HEK293T (cell line): ENCODE results near the gene TPRX1.

ENCODE experiments used
- CTCF ChIA-PET: fragments of 350-600 bp; formaldehyde crosslinking; extraction: SDS; loops from one replicate; lab custom pipeline; 2021; ENCODE audit warnings: antibody characterized with exemption, inconsistent platforms; lab: Yijun Ruan, JAX
- POLR2A ChIA-PET: fragments of 350-600 bp; formaldehyde crosslinking; extraction: SDS; loops from one replicate; lab custom pipeline; 2020; ENCODE audit warnings: antibody characterized with exemption, inconsistent platforms; lab: Yijun Ruan, JAX
- DNase-seq: peaks from one replicate; pipeline ENCODE4 v3.0.0; 2012; ENCODE audit warnings: mixed read lengths; ENCODE audit errors: extremely low spot score
- ARNT ChIP-seq: fragments of 450-650 bp; IDR thresholded peaks from 2 replicates; pipeline ENCODE4 v1.6.1; 2017; ENCODE audit warnings: mild to moderate bottlenecking
- BHLHE40 ChIP-seq: fragments of 450-650 bp; IDR thresholded peaks from 2 replicates; pipeline ENCODE4 v1.6.1; 2016; ENCODE audit warnings: mild to moderate bottlenecking, moderate library complexity, borderline replicate concordance
- CTBP1 ChIP-seq: fragments of 450-650 bp; IDR thresholded peaks from 2 replicates; pipeline ENCODE4 v1.6.1; 2016; ENCODE audit warnings: borderline replicate concordance
- ELF4 ChIP-seq: fragments of 450-650 bp; IDR thresholded peaks from 2 replicates; pipeline ENCODE4 v1.6.1; 2017; ENCODE audit warnings: antibody characterized with exemption
- FOXA1 ChIP-seq: fragments of 450-650 bp; IDR thresholded peaks from 2 replicates; pipeline ENCODE4 v1.6.1; 2016; ENCODE audit warnings: mild to moderate bottlenecking
- FOXK2 ChIP-seq: fragments of 450-650 bp; IDR thresholded peaks from 2 replicates; pipeline ENCODE4 v1.6.1; 2016; ENCODE audit warnings: mild to moderate bottlenecking
- FOXM1 ChIP-seq: fragments of 450-650 bp; IDR thresholded peaks from 2 replicates; pipeline ENCODE4 v1.6.1; 2017; ENCODE audit warnings: mild to moderate bottlenecking, borderline replicate concordance
- HDGF ChIP-seq: fragments of 450-650 bp; IDR thresholded peaks from 2 replicates; pipeline ENCODE4 v1.6.1; 2017; ENCODE audit warnings: antibody characterized with exemption, borderline replicate concordance
- L3MBTL2 ChIP-seq: fragments of 450-650 bp; conservative IDR thresholded peaks from 2 replicates; pipeline ENCODE4 v1.6.1; 2016; ENCODE audit warnings: mild to moderate bottlenecking
- LEF1 ChIP-seq: fragments of 450-650 bp; IDR thresholded peaks from 2 replicates; pipeline ENCODE4 v1.6.1; 2017; ENCODE audit warnings: mild to moderate bottlenecking, borderline replicate concordance
- NFRKB ChIP-seq: fragments of 450-650 bp; IDR thresholded peaks from 2 replicates; pipeline ENCODE4 v1.6.1; 2016; ENCODE audit warnings: mild to moderate bottlenecking, moderate library complexity
- SP1 ChIP-seq: fragments of 450-650 bp; IDR thresholded peaks from 2 replicates; pipeline ENCODE4 v1.6.1; 2017
- SUZ12 ChIP-seq: fragments of 450-650 bp; IDR thresholded peaks from 2 replicates; pipeline ENCODE4 v1.6.1; 2016; ENCODE audit warnings: mild to moderate bottlenecking
- TARDBP ChIP-seq: fragments of 450-650 bp; IDR thresholded peaks from 2 replicates; pipeline ENCODE4 v1.6.1; 2016
- ZNF384 ChIP-seq: fragments of 450-650 bp; IDR thresholded peaks from 2 replicates; pipeline ENCODE4 v1.6.1; 2016
- TF ChIP-seq, protein P1 (sequence below): fragments of 450-650 bp; IDR thresholded peaks from 2 replicates; pipeline ENCODE4 v1.6.1; 2016

Gene TPRX1

GRCh38 chr19:47762615-47763308, 41.6 kb downstream of the TPRX1 start:
- POLR2A ChIA-PET, result no interaction called here
- no peak for TF ChIP-seq ELF4
- DNase-seq, result no peak
- CTCF ChIA-PET, result no interaction called here

DNA sequence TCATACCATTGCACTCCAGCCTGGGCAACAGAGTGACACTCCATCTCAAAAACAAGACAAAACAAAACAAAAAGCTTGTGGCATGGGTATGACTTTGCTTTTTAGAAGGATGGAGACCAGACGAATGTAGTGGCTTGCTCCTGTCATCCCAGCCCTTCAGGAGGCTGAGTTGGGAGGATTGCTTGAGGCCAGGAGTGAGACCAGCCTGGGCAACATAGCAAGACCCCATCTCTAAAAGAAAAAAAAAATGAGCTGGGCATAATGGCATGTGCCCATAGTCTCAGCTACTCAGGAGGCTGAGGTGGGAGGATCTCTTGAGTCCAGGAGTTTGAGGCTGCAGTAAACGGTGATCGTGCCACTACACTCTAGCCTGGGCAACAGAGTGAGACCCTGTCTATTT, 42.2 kb downstream of the TPRX1 start:
- CTCF ChIA-PET, result no interaction called here
- DNase-seq, result no peak
- TF ChIP-seq FOXM1 (no peak), LEF1 (no peak)
- POLR2A ChIA-PET, result no interaction called here

DNA sequence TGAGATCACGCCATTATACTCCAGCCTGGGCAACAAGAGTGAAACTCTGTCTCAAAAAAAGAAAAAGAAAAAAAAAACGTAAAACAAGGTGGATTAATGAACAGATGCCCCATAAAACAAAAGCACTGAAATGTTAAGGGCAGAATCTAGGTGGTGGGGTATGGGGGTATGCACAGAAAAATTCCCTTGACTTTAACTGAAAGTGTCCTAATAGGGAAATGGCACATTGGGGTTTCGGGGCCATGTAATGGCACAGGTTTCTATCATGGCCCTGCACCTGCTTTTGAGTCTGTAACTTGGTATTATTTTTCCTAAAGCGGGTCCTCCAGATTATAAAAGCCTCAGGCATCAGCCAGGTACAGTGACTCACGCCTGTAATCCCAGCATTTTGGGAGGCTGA, 42.8 kb downstream of the TPRX1 start:
- ChIA-PET POLR2A (no interaction called here), CTCF (no interaction called here)
- DNase-seq, result no peak
- TF ChIP-seq LEF1, result no peak
- TF ChIP-seq L3MBTL2, result no peak
- no peak for TF ChIP-seq FOXM1
- no peak for TF ChIP-seq CTBP1
- no peak for TF ChIP-seq SUZ12
- TF ChIP-seq ARNT, result no peak
- TF ChIP-seq SP1, result no peak
- TF ChIP-seq TARDBP, result no peak

GRCh38 chr19:47760632-47760999, 43.7 kb downstream of the TPRX1 start:
- no peak for DNase-seq
- ChIA-PET CTCF (interaction anchor here (0.7 kb wide), 1 partner anchor 425 kb away, joined by 4 read pairs; no protein-coding TSS in a partner anchor), POLR2A (no interaction called here)
- TF ChIP-seq, protein P1, sequence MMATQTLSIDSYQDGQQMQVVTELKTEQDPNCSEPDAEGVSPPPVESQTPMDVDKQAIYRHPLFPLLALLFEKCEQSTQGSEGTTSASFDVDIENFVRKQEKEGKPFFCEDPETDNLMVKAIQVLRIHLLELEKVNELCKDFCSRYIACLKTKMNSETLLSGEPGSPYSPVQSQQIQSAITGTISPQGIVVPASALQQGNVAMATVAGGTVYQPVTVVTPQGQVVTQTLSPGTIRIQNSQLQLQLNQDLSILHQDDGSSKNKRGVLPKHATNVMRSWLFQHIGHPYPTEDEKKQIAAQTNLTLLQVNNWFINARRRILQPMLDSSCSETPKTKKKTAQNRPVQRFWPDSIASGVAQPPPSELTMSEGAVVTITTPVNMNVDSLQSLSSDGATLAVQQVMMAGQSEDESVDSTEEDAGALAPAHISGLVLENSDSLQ, result no peak
- no peak for TF ChIP-seq FOXM1
- TF ChIP-seq ZNF384, result no peak
- no peak for TF ChIP-seq BHLHE40
- TF ChIP-seq CTBP1, result no peak
- no peak for TF ChIP-seq FOXA1
- TF ChIP-seq SUZ12, result no peak
- TF ChIP-seq FOXK2, result no peak
- no peak for TF ChIP-seq LEF1
- TF ChIP-seq NFRKB, result no peak
- no peak for TF ChIP-seq ARNT
- no peak for TF ChIP-seq SP1
- no peak for TF ChIP-seq ELF4

- POLR2A ChIA-PET, result no interaction called here
- CTCF ChIA-PET, result no interaction called here
- DNase-seq, result no peak
- TF ChIP-seq BHLHE40 (no peak), LEF1 (no peak), HDGF (no peak), FOXA1 (no peak), ELF4 (no peak), ARNT (no peak), ZNF384 (no peak), CTBP1 (no peak)
- TF ChIP-seq, protein P1, result no peak
Observed at GRCh38 chr19:47758443-47758804, 45.9 kb downstream of the TPRX1 start.

GRCh38 chr19:47757617-47758442, 46.5 kb downstream of the TPRX1 start:
- ChIA-PET CTCF (no interaction called here), POLR2A (no interaction called here)
- no peak for TF ChIP-seq NFRKB
- no peak for TF ChIP-seq FOXK2
- no peak for TF ChIP-seq BHLHE40
- no peak for TF ChIP-seq FOXA1
- TF ChIP-seq, protein P1, result peak; percentile 69
- no peak for DNase-seq

DNA sequence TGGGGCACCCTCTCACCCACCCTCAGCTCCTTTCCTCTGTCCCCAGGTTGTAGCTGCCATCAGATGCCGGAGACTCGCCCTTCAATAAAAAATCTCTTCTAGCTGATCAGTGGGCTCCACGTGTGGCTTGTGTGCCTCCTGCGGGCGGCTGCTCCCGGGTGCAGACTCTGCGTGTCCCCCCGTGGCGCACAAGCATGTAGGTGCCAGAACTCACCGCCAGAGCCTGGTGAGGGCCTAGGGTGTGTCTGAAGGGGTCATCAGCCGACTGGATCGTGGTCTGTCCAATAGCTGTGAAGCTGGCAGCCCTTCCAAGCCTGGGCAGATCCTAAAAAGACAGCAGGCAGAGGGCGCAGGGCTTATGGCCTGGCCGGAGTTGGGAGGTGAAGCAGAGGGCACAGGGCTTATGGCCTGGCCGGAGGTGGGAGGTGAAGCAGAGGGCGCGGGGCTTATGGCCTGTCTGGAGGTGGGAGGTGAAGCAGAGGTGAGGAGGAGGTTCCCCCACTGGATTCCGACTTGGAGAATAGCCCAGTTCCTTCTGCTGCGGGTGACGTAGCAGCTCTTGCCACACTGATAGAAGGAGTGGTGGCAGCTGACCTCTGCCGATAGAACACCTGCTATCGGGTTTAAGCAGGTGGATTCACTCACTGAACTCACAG, 47.3 kb downstream of the TPRX1 start:
- no peak for DNase-seq
- POLR2A ChIA-PET, result no interaction called here
- TF ChIP-seq SP1 (no peak), NFRKB (no peak), FOXM1 (no peak), FOXK2 (no peak), ELF4 (no peak), BHLHE40 (no peak), ZNF384 (no peak), FOXA1 (no peak), TARDBP (no peak), SUZ12 (no peak), L3MBTL2 (no peak), CTBP1 (no peak), HDGF (no peak), LEF1 (no peak), ARNT (no peak)
- TF ChIP-seq, protein P1, result no peak
- CTCF ChIA-PET, result no interaction called here
